T47D (cell line): ENCODE data around the gene PCDH7.

Experiments used
- DNase-seq, 2 experiments: peaks; one replicate each; pipeline versions ENCODE4 v3.0.0 to v3.0.0-alpha.2; 2011 to 2012; ENCODE audit warnings: low read depth in 1 of 2, low spot score in 1 of 2
- JUND ChIP-seq: IDR thresholded peaks from 2 replicates; pipeline ENCODE4 v1.6.1; 2012; ENCODE audit warnings: low read depth
- in situ Hi-C: cut with HindIII; loops from 2 replicates; pipeline ENCODE4 v1.10.0; 2016; ENCODE audit warnings: low sequenced_read_pairs, low pct_unique_long_range_greater_than_20kb

PCDH7 gene

DNA sequence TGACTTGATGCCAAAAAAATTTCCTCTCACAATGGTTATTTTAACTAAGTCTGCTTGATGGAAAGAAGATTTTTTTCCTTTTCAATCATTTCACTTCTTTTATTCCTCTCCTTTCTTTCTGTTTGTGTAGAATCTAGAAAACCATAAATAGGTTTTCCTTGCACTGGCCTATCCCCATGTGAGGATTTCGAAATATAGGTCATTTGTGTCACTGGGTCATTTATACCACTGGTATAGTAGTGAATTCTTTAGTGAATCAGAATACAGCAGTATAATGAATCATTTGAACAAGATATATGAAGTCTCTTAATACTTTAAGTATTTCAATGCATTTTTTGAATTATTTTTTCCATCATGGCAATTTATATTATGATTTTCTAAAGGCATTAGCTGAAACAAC, 26.6 kb downstream of the PCDH7 start:
- no peak for DNase-seq
- in situ Hi-C loops = no loop called here
- TF ChIP-seq JUND = no peak

DNA sequence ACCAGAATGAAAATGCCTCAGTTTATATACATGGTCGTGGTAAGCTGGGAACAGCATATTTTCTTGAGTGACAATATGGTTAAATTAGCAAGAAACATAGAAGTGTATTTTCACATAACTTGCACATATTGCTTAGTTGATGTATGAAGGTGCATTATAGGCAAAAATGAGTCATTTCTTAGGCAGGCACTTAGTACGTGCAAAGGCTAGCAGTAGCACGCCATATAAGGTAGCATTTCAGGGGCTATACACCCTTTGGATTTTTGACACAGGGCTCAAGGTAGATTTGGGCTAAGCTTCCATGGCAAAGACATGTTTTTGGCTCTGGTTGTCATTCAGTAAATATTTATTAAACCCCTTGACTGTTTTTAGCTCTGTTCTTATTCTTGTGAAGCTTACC, 33.1 kb downstream of the PCDH7 start:
- in situ Hi-C loops = no loop called here
- TF ChIP-seq JUND = no peak
- DNase-seq = no peak

DNA sequence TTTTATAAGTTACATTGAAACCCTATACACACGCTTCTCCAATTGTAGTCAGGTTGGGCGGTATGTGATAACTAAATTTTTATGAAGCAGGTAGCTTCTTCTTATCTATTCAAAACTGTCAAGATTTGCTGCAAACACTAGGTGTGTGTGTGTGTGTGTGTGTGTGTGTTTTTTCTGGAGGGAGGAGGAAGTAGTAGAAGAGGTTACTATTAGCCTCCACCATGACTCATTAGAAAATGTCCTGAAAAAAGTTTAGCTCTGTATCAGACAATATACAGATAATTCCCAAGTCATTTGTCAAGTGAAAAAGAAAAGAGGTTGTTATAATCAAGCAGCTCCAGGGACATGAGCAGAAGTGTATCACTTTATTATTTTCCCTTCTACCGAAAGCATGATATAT, 33.9 kb downstream of the PCDH7 start:
- TF ChIP-seq JUND = no peak
- no peak for DNase-seq
- in situ Hi-C loops = no loop called here

DNA sequence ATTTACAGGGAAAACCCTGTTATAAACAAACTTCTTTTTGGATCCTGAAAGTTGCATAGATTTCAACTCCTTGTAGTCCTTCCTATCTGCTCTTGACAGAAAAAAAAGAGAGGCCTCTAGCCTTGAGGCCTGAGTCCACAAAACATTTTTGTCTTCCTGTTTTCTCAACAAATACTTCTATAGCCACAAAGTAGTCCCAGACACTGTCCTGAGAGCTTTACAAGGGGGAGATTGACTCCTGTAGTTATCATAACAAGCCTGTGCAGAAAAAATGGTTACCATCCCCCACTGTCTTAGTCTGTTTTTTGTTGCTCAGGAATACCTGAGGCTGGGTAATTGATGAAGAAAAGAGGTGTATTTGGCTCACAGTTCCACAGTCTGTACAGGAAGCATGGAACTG, 35.2 kb downstream of the PCDH7 start:
- DNase-seq = no peak
- in situ Hi-C loops = no loop called here
- TF ChIP-seq JUND = no peak

DNA sequence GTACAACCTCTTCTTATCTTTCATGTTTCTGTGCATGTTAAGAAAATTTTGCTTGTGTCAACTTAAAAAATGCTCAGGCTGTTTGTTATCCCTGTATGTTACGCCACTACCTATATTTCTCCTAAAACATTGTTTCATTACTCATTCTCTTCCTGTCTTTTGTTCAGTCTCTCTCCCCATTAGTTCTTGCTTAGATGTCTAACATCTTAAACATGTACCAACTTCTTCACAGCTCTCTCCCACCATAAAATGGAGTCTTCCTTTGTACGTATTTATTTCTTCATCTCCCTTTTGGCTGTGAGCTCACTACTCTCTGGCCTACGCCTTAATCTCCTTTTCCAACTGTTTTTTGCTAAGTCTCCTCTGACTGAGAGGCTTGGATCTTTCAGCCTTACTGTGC, 36.4 kb downstream of the PCDH7 start:
- no peak for DNase-seq
- in situ Hi-C loops = no loop called here
- no peak for TF ChIP-seq JUND

DNA sequence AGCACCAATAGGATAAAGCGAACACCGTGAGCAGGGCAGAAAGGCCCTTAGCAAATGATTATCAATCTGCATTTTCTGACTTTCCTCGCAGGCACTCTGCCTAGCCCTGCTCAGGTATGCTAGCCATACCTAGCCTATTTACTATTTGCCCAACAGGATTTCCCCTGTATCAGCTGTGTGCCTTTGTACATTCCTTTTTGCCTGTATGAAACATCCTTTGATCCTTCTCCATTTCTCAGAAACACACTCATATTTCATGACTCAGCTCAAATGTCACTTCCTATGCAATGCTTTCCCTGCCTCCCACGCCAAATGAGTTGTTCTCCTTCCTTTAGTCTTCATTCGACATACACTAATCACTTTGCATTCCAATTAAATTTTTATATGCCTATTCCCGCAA, 37.2 kb downstream of the PCDH7 start:
- no peak for DNase-seq
- in situ Hi-C loops = no loop called here
- TF ChIP-seq JUND = no peak

DNA sequence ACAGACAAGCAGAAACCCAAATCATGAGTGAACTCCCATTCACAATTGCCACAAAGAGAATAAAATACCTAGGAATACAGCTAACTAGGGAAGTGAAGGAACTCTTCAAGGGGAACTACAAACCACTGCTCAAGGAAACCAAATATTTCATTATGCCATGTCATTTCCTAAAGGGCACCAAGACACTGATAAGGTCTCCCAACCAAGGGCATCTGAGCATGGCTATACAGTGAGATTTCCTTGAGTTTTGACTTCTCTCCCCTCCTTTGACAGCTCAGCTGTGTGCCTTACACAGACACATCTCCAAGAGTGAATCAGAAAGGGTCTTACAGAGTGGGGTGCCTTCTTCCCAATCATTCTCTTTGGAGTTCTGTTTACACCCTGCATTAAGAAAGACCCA, 40.4 kb downstream of the PCDH7 start:
- TF ChIP-seq JUND = no peak
- in situ Hi-C loops = no loop called here
- DNase-seq = no peak

DNA sequence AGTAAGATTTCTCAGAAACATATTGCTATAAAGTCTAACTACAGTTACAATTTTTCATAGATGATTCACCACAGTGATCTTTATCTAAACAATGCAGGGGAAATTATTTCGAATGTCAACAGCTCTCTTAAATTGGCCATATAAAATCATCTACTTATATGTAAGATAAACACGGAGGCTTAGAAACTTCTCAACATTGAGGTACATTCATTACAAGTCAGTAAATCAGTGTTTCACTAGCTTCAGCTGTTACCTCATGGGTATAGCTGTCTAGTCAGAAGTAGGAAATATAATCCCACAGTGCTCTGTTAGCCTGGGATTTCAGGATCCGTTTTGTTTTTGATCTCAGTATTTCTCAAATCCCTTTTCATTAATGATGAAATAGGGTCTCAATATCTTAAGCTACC, 43.2 kb downstream of the PCDH7 start:
- TF ChIP-seq JUND = no peak
- in situ Hi-C loops = no loop called here
- no peak for DNase-seq

DNA sequence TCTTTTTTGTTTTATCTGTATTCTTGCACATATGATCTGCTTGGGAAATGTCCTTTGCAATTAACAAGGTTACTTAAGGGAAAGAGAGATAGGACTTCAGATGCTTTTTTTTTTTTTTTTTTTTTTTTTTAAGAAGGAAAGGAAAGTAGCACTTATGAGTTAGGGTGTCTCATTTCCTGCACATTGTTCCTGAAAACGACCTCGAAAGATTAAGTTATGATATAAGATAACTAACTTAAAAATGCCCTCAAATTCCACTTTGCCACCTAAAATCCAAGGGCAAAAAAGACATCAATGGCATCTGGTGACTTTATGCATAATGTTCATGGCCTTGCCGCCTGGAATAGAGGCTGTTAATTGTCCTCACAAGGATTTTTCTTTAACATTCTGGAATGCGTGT, 44.9 kb downstream of the PCDH7 start:
- in situ Hi-C loops = no loop called here
- DNase-seq = no peak
- no peak for TF ChIP-seq JUND

DNA sequence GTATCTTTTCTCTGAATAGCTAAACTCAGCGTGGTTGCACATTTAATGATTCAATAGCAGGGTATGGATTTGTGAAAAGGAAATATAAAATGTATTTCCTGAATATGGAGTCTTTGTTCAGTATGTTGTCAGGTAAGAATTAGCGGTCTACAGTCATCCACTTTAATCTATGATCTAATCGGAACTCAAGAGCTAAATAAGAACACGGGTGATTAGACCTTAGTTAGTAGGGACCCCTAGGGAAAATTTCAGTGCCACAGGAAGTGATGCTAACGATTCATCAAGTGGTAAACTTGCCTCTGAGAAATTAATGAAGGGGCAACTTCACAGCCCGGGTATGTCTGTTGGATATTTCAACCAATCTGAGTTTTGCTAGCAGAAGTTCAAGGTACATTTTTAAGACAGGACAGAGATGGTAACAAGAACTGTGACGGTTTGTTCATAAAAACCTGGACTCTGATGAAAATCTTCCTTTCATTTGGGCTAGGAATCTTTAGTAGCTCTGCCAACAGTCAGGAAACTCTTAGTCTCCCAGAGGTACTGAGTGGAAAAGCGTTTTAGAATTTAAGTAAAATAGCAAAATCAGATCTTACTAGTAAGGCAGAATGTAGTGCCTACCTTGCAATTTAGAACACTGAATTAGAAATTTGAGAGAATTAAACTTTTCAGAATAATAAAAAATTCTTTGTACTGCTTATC, 47.1 kb downstream of the PCDH7 start:
- no peak for TF ChIP-seq JUND
- in situ Hi-C loops = no loop called here
- DNase-seq = no peak

DNA sequence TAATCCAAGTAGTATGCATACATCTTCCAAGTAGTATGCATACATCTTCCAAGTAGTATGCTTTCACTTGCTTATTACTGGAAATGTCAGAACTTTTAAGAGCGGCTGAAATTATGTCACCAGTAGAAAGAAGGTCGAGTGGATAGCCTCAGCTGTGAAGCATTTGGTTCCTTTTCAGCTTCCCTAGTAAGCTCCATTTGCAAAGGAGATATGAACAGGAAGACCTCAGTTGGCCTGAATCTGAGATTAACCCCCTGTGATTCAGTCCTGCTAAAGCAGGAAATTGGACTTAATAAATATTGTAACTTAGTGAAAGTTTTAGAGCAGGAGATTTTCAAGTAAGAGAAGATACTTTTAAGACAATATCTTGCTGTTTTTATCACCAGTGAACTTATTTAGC, 48.1 kb downstream of the PCDH7 start:
- TF ChIP-seq JUND = no peak
- DNase-seq = no peak
- in situ Hi-C loops = no loop called here

DNA sequence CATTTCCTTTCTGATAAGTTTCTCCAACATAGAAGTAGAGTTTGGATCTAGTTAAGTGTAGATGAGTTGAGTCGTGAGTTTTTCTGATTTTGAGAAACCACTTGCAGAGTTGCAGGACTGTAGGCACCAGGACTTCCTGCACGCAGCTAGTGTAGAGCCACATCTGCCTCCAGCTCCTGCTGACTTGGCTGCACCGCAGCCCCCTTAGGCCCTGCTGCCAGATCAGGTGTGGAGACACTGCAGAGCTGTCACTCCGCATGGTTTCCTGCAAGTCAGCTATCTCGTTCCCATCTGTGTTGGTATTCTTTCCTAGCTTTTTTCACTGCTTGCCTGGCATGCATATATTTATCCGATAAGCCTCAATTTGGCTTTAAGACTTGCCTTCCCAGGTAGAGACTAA, 48.9 kb downstream of the PCDH7 start:
- DNase-seq = no peak

DNA sequence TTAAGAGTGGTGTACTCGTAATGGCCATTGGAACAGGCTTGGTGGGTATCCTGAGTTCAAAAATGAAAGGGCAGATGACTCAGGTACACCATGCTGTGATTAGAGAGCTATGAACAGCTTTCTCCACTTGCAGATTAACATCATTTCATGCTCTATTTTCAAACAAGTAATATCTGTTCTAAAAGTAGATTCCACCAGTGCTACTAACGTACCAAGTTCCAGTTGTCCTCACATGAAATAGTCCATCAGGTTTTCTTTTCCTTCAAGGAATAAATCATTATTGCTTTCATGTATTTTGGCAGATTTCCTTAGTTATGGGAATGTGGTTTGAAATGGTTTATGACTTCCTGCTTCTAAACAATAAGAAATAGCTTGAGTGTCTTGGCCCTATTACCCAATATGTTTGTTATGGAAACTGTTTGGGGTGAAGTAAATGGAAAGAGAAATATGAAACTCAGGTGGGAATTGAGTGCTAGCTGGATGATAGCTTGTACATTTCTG, 49.9 kb downstream of the PCDH7 start:
- no peak for TF ChIP-seq JUND
- DNase-seq = peak in 1 of 2 experiments; percentile 64
- in situ Hi-C loops = no loop called here

More for the DNA sequence above, 48.9 kb downstream of the PCDH7 start:
- in situ Hi-C loops = no loop called here
- no peak for TF ChIP-seq JUND

DNA sequence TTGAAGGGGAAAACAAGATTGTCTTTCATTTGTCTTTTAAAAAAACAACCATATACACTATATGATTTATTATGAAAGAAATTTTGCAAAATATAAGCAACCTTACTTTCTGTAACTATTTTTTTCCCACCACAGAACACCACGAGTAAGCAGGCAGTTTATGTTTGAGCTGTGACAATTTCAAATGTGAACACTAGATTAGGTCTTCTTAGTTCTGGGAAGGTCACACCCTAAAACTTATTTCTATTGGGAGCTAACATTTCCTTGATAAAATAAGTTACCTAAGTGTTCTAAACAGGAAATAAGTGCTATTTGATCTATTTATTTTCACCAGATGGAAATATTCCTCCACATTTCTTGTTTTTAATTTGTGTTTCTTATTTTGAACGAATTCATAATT, 50.6 kb downstream of the PCDH7 start:
- TF ChIP-seq JUND = no peak
- in situ Hi-C loops = no loop called here
- no peak for DNase-seq

DNA sequence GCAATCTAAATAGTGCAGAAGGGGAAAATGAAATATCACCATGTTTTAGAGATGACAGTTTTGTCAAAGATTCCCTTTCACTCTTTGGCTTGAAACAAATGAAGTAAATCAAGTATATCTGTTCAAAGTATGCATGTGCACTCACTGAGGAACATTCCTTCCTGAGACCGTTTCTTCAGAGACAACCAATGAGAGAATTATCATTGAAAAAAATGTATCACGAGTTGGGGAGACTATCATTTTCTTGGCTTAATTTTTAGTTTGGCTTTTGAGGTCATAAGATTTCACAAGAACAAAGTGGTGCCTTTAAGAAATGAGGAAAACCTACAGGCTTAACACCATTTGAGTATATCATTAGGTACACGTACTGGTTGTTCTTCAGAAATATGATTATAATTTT, 56.3 kb downstream of the PCDH7 start:
- DNase-seq = no peak
- TF ChIP-seq JUND = no peak
- in situ Hi-C loops = no loop called here
